Esophagus (tissue), 2 donors: ENCODE measurements around the gene CXADR. TPM values are rescaled to one million over a fixed set of nuclear protein-coding genes. Genes with fewer than 3 reads are reported as not detected.
A peak's percentile ranks its signal among the peaks of the same experiment; 100 is the strongest.
"Not testable (repeated sequence)": the region's sequence is repeated elsewhere in the genome, so short reads cannot be mapped to it uniquely, and the experiment has no call there.

ENCODE experiments used
- H3K27ac ChIP-seq, 2 donors: one replicate each; pipeline ENCODE4 v1.5.1; 2013; ENCODE audit warnings: low read depth in 2 of 2, mild to moderate bottlenecking in 2 of 2, inconsistent platforms in 1 of 2, low read length in 1 of 2, moderate library complexity in 1 of 2
- H3K27me3 ChIP-seq, 2 donors: one replicate each; pipeline ENCODE4 v1.6.1; 2013; ENCODE audit warnings: low read length in 2 of 2, control low read depth in 1 of 2, mild to moderate bottlenecking in 1 of 2; ENCODE audit not compliant: insufficient read depth in 2 of 2, control insufficient read depth in 1 of 2
- H3K36me3 ChIP-seq, 2 donors: one replicate each; pipeline ENCODE4 v1.6.1; 2013; ENCODE audit warnings: low read length in 1 of 2; ENCODE audit not compliant: control insufficient read depth in 2 of 2, insufficient read depth in 2 of 2
- H3K4me1 ChIP-seq, 2 donors: one replicate each; pipeline ENCODE4 v1.6.1; 2013; ENCODE audit warnings: low read length in 1 of 2; ENCODE audit not compliant: control insufficient read depth in 2 of 2, insufficient read depth in 2 of 2
- H3K4me3 ChIP-seq, 2 donors: one replicate each; pipeline ENCODE4 v1.5.1; 2013; ENCODE audit warnings: low read length in 2 of 2, mild to moderate bottlenecking in 2 of 2, low read depth in 1 of 2, moderate library complexity in 1 of 2
- H3K9me3 ChIP-seq, 2 donors: one replicate each; pipeline ENCODE4 v1.6.1; 2013; ENCODE audit warnings: mild to moderate bottlenecking in 2 of 2, low read depth in 1 of 2, low read length in 1 of 2, moderate library complexity in 1 of 2; ENCODE audit not compliant: control insufficient read depth in 2 of 2, insufficient read depth in 1 of 2
- WGBS, 2 donors: extraction: QIAGEN DNeasy Blood & Tissue Kit; methylation state at CpG; one replicate each; pipeline ENCODE4 v1.1.7; 2013; 5-methylcytosine and 5-hydroxymethylcytosine counted together
- polyA plus RNA-seq, 2 donors: library from polyadenylated mRNA; stranded (reverse); fragments of 200-250 nt; gene quantifications; one replicate each; pipeline ENCODE4 v1.2.3, GENCODE V29; 2013
- donor health status: healthy with polysubstance abuse.
- donor health status: Bipolar disorder and iron deficiency.

The CXADR gene
- polyA plus RNA-seq, 2 donors, result 9.7 to 9.8 TPM

DNA sequence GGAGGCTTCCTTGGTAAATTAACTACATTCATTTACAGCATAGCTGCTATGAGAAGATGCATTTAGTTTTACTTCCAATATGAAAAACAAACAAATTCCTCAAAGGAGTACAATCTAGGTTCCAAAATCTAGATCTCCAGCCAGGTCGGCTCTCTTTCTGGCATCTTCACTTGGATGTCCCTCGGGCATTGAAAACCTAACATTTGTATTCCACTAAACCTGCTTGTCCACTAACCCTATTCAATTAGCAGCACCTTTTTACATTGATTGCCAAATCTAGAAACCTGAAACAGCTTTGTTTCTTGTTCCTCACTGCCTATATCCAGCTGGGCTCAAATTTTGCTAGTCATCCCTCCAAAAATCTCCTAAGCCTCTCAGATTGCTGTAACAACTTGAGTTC is 14.3 kb upstream of the CXADR start:
- Histone ChIP-seq H3K9me3 (no peaks in the 10 kb centered on the region), H3K27ac (no peak overlapping the region), H3K4me1 (no peaks in the 10 kb centered on the region), H3K27me3 (no peaks in the 10 kb centered on the region), H3K36me3 (no peaks in the 10 kb centered on the region), H3K4me3 (no peak overlapping the region)
- 43 to 60% methylated on average over 2 of the region's 2 CpGs for WGBS, 2 donors

DNA sequence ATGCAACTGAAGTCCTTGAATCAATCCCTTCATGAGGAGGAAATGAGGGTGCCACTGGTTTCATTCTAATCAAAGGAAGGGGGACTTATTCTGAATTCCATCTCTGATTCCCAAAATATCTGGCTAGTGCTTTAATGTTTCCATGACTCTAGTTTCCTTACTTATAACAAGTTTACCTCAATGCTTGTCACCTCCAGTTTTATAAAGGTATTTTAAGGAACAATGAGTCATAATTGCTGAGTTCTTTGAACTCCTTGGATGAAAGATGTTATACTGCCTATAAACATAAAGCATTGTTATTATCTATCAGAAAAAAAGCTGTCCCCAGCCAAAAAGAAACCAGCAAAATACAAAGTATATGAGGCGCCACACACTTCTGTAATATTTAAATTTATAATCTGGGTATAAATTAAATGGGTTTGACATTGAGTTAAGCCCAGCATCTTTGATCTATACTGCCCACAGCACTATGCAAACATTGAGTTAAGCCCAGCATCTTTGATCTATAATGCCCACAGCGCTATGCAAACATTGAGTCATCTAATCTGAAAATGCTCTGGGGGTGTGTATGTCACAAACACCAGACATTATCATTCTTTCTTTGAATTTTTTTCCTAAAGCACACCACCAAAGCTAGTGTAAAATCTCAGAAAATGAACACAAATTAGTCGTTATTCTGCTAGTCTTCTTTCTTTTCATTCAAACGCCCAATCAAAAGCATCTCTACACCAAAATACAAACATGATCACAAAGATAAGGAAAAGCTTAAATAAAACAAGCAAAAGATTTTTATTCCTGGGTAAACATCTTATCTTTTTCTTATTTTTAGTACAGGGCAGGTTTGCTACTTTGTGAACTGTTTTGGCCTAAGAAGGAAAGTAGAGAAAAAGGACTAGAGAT is 11.5 kb upstream of the CXADR start:
- Histone ChIP-seq H3K27ac (no peak overlapping the region), H3K9me3 (no peaks in the 10 kb centered on the region), H3K27me3 (no peaks in the 10 kb centered on the region), H3K4me3 (no peak overlapping the region), H3K36me3 (no peaks in the 10 kb centered on the region), H3K4me1 (no peaks in the 10 kb centered on the region)
- WGBS, 2 donors, result 39 to 42% methylated on average over 4 of the region's 4 CpGs

DNA sequence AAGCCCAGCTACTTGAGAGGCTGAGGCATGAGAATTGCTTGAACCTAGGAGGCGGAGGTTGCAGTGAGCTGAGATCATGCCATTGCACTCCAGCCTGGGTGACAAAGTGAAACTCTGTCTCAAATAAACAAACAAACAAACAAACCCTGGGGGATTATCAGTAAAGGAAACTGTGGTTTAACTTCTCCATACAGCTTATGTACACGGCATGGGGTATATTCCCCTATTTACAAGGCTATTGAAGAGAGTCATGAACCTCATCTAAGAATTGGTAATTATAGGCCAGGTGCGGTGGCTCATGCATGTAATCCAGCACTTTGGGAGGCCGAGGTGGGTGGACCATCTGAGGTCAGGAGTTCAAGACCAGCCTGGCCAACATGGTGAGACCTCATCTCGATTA is 9.9 kb upstream of the CXADR start:
- H3K4me1 ChIP-seq, H3K27me3 ChIP-seq, H3K4me3 ChIP-seq, H3K27ac ChIP-seq, H3K36me3 ChIP-seq, H3K9me3 ChIP-seq: not testable (repeated sequence)
- 80 to 81% methylated on average over 5 of the region's 5 CpGs for WGBS, 2 donors

DNA sequence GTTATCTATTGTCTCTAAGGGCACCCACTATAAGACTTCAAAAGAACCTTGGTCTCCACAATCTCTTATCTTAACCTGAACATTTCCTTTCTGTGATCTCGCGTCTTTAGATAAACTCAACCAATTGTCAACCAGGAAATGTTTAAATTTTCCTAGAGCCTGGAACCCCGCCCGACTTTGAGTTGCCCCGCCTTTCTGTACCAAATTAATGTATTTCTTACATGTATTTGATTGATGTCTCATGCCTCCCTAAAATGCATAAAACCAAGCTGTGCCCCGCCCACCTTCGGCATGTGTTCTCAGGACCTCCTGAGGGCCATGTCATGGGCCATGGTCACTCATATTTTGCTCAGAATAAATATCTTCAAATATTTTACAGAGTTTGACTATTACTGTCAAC is 5.9 kb upstream of the CXADR start:
- Histone ChIP-seq H3K27ac (no peak overlapping the region), H3K4me3 (no peak overlapping the region), H3K4me1 (no peaks in the 10 kb centered on the region), H3K9me3 (no peaks in the 10 kb centered on the region), H3K36me3 (no peaks in the 10 kb centered on the region), H3K27me3 (no peaks in the 10 kb centered on the region)
- WGBS, 2 donors, result 75% methylated on average over 7 of the region's 7 CpGs

DNA sequence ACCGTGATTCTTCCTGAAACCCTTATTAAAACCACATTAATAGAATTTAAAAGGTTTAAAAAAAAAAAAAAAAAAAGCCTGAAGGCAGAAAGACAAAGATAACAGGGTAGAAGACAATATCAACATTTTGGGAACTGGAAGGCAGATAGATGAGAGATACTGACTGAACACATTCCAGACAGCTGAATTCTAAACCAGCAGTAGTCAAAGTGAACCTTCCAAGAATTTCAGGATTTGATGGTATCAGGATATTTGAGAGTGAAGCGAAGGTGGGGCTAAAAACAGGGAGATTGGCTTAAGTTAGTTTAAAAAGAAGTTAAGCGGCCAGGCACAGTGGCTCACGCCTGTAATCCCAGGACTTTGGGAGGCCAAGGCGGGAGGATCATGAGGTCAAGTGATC is 5.3 kb upstream of the CXADR start:
- H3K27ac ChIP-seq, result no peak overlapping the region
- no peaks in the 10 kb centered on the region for H3K27me3 ChIP-seq
- H3K36me3 ChIP-seq, result no peaks in the 10 kb centered on the region
- WGBS, 2 donors, result 85 to 87% methylated on average over 5 of the region's 5 CpGs
- H3K4me1 ChIP-seq, result peaks cover 0 to 2% of the 10 kb centered on the region in 2 donors
- H3K9me3 ChIP-seq, result no peaks in the 10 kb centered on the region
- no peak overlapping the region for H3K4me3 ChIP-seq

DNA sequence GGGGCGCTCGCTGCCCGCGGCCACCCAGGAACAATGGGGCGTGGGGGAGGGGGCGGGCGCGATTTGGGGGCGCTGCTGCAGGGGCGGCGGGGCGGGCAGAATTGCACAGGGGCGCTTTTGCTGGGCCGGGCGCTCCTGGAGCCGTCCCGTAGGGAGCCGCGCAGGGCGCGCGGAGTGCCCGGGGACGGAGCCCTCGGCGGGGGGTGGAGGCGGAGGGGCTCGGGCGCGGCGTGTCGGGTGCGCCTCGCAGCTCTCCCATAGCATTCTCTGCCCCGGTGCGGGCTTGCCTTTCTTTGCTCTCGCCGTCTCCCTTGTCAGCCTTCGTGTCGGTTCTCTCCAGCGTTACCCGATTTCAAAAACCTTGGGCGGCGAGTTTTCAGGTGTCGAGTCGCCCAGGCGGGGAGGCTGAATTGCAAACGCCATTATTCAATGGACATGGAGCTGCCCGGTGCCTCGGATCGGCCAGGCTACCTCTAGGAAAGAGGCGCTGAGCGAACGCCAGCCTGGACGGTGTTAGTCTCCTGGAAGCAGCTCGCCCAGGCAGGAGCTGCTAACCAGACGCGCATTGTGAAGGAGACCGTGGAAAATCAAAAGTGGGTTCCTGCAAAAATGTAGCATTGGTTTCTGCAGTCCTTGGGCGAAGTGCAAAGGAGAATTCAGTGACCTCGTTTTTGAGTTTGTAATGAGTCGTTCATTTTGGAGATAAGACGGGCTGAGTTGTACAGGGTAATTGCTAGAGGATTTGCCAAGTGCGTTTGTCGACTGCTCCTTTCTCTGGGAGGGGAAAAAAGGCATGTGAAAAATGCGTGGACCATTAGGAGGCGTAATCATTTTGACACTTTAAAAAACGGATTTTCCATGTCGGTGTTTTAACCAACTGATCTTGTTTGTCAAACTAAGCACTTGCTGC is 626 bp downstream of the CXADR start:
- no peaks in the 10 kb centered on the region for H3K27me3 ChIP-seq
- WGBS, 2 donors, result 1% methylated on average over 52 to 69 of the region's 69 CpGs
- no peaks in the 10 kb centered on the region for H3K36me3 ChIP-seq
- H3K27ac ChIP-seq, result peak overlapping the region; percentile 92 to 95
- H3K4me1 ChIP-seq, result peaks cover 0 to 4% of the 10 kb centered on the region in 2 donors
- no peaks in the 10 kb centered on the region for H3K9me3 ChIP-seq
- H3K4me3 ChIP-seq, result peak overlapping the region; percentile 62

DNA sequence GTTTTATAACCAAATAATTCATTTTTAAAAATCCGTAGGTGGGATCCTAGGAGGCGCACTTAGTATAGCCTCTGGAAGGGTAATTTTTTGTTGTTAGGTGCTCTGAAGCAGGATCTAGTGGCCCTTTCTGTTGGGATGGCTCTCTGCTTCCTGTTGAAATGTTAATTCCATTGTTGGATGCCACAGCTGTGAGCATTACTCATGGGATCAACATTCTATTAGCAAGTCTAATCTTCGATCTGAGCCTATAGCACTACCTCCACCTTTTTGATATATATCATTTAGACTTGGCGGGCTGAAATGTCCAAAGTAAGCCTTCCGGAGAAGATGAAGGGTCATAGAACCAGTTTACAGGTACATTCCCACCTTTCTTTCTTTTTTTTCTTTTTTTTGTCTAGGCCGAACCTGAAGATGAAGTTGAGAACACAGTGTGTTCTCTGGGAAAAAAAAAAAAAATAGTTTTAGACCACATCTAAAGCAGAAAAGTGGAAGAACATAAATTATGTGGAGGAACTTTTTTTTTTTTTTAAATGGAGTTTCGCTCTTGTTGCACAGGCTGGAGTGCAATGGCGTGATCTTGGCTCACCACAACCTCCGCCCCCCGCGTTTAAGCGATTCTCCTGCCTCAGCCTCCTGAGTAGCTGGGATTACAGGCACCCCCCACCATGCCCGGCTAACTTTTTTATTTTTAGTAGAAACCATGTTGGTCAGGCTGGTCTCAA is 1.4 kb downstream of the CXADR start:
- H3K27ac ChIP-seq, result peak overlapping the region; percentile 21 to 92
- H3K27me3 ChIP-seq, result no peaks in the 10 kb centered on the region
- peak overlapping the region; percentile 62 for H3K4me3 ChIP-seq
- no peaks in the 10 kb centered on the region for H3K36me3 ChIP-seq
- no peaks in the 10 kb centered on the region for H3K9me3 ChIP-seq
- 48 to 49% methylated on average over 13 of the region's 13 CpGs for WGBS, 2 donors
- H3K4me1 ChIP-seq, result peaks cover 0 to 4% of the 10 kb centered on the region in 2 donors

DNA sequence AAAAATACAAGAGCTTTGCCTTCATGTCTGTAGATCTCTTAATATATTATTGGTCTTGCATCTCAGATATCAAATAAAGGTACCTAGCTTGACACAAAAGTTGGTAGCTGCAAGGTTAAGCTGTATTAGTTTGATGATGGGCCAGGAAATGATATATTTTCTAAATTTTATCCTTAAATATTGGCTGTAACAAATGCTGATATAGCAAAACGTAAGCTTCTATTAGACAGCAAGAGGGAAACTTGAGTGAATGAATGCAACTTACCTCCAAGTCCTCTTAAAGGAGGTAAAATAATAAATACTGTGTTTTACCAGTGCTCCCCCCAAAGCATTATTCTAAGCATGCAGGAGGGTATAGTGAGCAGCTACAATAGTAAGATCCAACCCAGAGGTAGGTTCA is 4.2 kb downstream of the CXADR start:
- H3K4me1 ChIP-seq, H3K4me3 ChIP-seq, H3K27ac ChIP-seq, H3K36me3 ChIP-seq, H3K27me3 ChIP-seq, H3K9me3 ChIP-seq: not testable (repeated sequence)
- 94 to 96% methylated on average over 1 of the region's 1 CpG for WGBS, 2 donors

DNA sequence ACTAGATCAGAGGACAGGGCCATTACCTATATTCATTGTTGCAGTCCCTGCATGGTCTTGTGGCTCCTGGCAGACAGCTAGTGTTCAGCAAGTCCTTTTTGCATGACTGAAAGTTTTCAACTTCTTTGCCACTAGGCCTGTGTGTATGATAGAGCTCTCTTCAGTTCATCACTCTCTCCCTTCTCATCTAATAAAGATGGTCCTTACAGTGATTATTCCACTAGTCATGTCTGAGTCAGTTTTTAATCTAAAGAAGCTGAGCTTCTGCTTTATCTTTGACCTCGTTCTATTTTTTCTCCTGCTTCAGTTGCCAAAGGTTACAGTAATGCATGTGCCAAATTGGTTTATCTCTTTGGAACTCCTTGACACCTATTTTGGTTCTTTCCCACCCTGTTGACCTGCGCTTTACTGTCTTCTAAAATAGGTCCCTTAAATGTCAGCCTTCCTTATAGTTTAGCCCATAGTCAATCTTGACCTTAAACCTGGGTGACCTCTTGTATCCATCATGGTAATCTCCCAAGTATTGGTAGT is 6.4 kb downstream of the CXADR start:
- Histone ChIP-seq H3K9me3 (no peaks in the 10 kb centered on the region), H3K36me3 (no peaks in the 10 kb centered on the region), H3K4me3 (no peak overlapping the region), H3K27me3 (no peaks in the 10 kb centered on the region), H3K27ac (no peak overlapping the region), H3K4me1 (peaks cover 2 to 3% of the 10 kb centered on the region in 2 donors)
- WGBS, 2 donors, result 73 to 87% methylated on average over 2 of the region's 2 CpGs
